ENCODE measurements around the gene NUP210. TPM values are rescaled to one million over a fixed set of nuclear protein-coding genes. Genes with fewer than 3 reads are reported as not detected.

The NUP210 gene
- polyA plus RNA-seq, 2 donors = 5.7 to 5.9 TPM

- 74 to 80% methylated on average over 18 of the region's 18 CpGs for WGBS, 2 donors
- no peaks in the 10 kb centered on the region for H3K36me3 ChIP-seq (ENCODE audit: control insufficient read depth in 2 of 2, insufficient read depth in 2 of 2, low read length in 1 of 2)
- H3K27me3 ChIP-seq (ENCODE audit: control insufficient read depth in 1 of 2, insufficient read depth in 2 of 2, low read length in 2 of 2) = no peaks in the 10 kb centered on the region
- no peaks in the 10 kb centered on the region for H3K4me1 ChIP-seq (ENCODE audit: control insufficient read depth in 2 of 2, insufficient read depth in 2 of 2, low read length in 1 of 2)
- H3K27ac ChIP-seq (ENCODE audit: low read depth in 2 of 2, low read length in 1 of 2) = no peak overlapping the region
- no peak overlapping the region for H3K4me3 ChIP-seq (ENCODE audit: low read depth in 1 of 2, low read length in 2 of 2)
- H3K9me3 ChIP-seq (ENCODE audit: control insufficient read depth in 2 of 2, insufficient read depth in 1 of 2, low read depth in 1 of 2, low read length in 1 of 2) = no peaks in the 10 kb centered on the region
Measured at GRCh38 chr3:13294442-13295351, 125.4 kb downstream of the NUP210 start.

- no peak overlapping the region for H3K27ac ChIP-seq (ENCODE audit: low read depth in 2 of 2, low read length in 1 of 2)
- no peaks in the 10 kb centered on the region for H3K36me3 ChIP-seq (ENCODE audit: control insufficient read depth in 2 of 2, insufficient read depth in 2 of 2, low read length in 1 of 2)
- H3K9me3 ChIP-seq (ENCODE audit: control insufficient read depth in 2 of 2, insufficient read depth in 1 of 2, low read depth in 1 of 2, low read length in 1 of 2) = no peaks in the 10 kb centered on the region
- 71 to 73% methylated on average over 3 of the region's 3 CpGs for WGBS, 2 donors
- H3K4me3 ChIP-seq (ENCODE audit: low read depth in 1 of 2, low read length in 2 of 2) = no peak overlapping the region
- H3K4me1 ChIP-seq (ENCODE audit: control insufficient read depth in 2 of 2, insufficient read depth in 2 of 2, low read length in 1 of 2) = no peaks in the 10 kb centered on the region
- no peaks in the 10 kb centered on the region for H3K27me3 ChIP-seq (ENCODE audit: control insufficient read depth in 1 of 2, insufficient read depth in 2 of 2, low read length in 2 of 2)
Measured at GRCh38 chr3:13292375-13292774, 127.7 kb downstream of the NUP210 start.

- Histone ChIP-seq H3K4me3 (ENCODE audit: low read depth in 1 of 2, low read length in 2 of 2) (no peak overlapping the region), H3K9me3 (ENCODE audit: control insufficient read depth in 2 of 2, insufficient read depth in 1 of 2, low read depth in 1 of 2, low read length in 1 of 2) (peaks cover under 1 to 2% of the 10 kb centered on the region in 2 donors), H3K36me3 (ENCODE audit: control insufficient read depth in 2 of 2, insufficient read depth in 2 of 2, low read length in 1 of 2) (no peaks in the 10 kb centered on the region), H3K27ac (ENCODE audit: low read depth in 2 of 2, low read length in 1 of 2) (no peak overlapping the region), H3K27me3 (ENCODE audit: control insufficient read depth in 1 of 2, insufficient read depth in 2 of 2, low read length in 2 of 2) (no peaks in the 10 kb centered on the region), H3K4me1 (ENCODE audit: control insufficient read depth in 2 of 2, insufficient read depth in 2 of 2, low read length in 1 of 2) (no peaks in the 10 kb centered on the region)
- WGBS, 2 donors = 88 to 95% methylated on average over 3 of the region's 3 CpGs
Measured at GRCh38 chr3:13290941-13291340, 129.2 kb downstream of the NUP210 start.

- H3K27me3 ChIP-seq (ENCODE audit: control insufficient read depth in 1 of 2, insufficient read depth in 2 of 2, low read length in 2 of 2) = no peaks in the 10 kb centered on the region
- 84 to 87% methylated on average over 9 of the region's 9 CpGs for WGBS, 2 donors
- H3K27ac ChIP-seq (ENCODE audit: low read depth in 2 of 2, low read length in 1 of 2) = no peak overlapping the region
- peaks cover 2 to 9% of the 10 kb centered on the region in 2 donors for H3K9me3 ChIP-seq (ENCODE audit: control insufficient read depth in 2 of 2, insufficient read depth in 1 of 2, low read depth in 1 of 2, low read length in 1 of 2)
- no peak overlapping the region for H3K4me3 ChIP-seq (ENCODE audit: low read depth in 1 of 2, low read length in 2 of 2)
- H3K36me3 ChIP-seq (ENCODE audit: control insufficient read depth in 2 of 2, insufficient read depth in 2 of 2, low read length in 1 of 2) = no peaks in the 10 kb centered on the region
- H3K4me1 ChIP-seq (ENCODE audit: control insufficient read depth in 2 of 2, insufficient read depth in 2 of 2, low read length in 1 of 2) = no peaks in the 10 kb centered on the region
Measured at GRCh38 chr3:13289771-13290285, 130.3 kb downstream of the NUP210 start.

- 77 to 78% methylated on average over 10 of the region's 10 CpGs for WGBS, 2 donors
- Histone ChIP-seq H3K4me3 (ENCODE audit: low read depth in 1 of 2, low read length in 2 of 2) (no peak overlapping the region), H3K9me3 (ENCODE audit: control insufficient read depth in 2 of 2, insufficient read depth in 1 of 2, low read depth in 1 of 2, low read length in 1 of 2) (peaks cover 2 to 11% of the 10 kb centered on the region in 2 donors), H3K4me1 (ENCODE audit: control insufficient read depth in 2 of 2, insufficient read depth in 2 of 2, low read length in 1 of 2) (no peaks in the 10 kb centered on the region), H3K27ac (ENCODE audit: low read depth in 2 of 2, low read length in 1 of 2) (no peak overlapping the region), H3K27me3 (ENCODE audit: control insufficient read depth in 1 of 2, insufficient read depth in 2 of 2, low read length in 2 of 2) (peaks cover 0 to 2% of the 10 kb centered on the region in 2 donors), H3K36me3 (ENCODE audit: control insufficient read depth in 2 of 2, insufficient read depth in 2 of 2, low read length in 1 of 2) (no peaks in the 10 kb centered on the region)
Measured at GRCh38 chr3:13288732-13289718, 131.1 kb downstream of the NUP210 start.

- H3K36me3 ChIP-seq (ENCODE audit: control insufficient read depth in 2 of 2, insufficient read depth in 2 of 2, low read length in 1 of 2) = no peaks in the 10 kb centered on the region
- H3K9me3 ChIP-seq (ENCODE audit: control insufficient read depth in 2 of 2, insufficient read depth in 1 of 2, low read depth in 1 of 2, low read length in 1 of 2) = peaks cover 2 to 14% of the 10 kb centered on the region in 2 donors
- H3K27me3 ChIP-seq (ENCODE audit: control insufficient read depth in 1 of 2, insufficient read depth in 2 of 2, low read length in 2 of 2) = peaks cover 0 to 10% of the 10 kb centered on the region in 2 donors
- H3K4me3 ChIP-seq (ENCODE audit: low read depth in 1 of 2, low read length in 2 of 2) = no peak overlapping the region
- 74 to 75% methylated on average over 4 of the region's 4 CpGs for WGBS, 2 donors
- no peak overlapping the region for H3K27ac ChIP-seq (ENCODE audit: low read depth in 2 of 2, low read length in 1 of 2)
- no peaks in the 10 kb centered on the region for H3K4me1 ChIP-seq (ENCODE audit: control insufficient read depth in 2 of 2, insufficient read depth in 2 of 2, low read length in 1 of 2)
Measured at GRCh38 chr3:13287833-13288232, 132.3 kb downstream of the NUP210 start.

- H3K27me3 ChIP-seq (ENCODE audit: control insufficient read depth in 1 of 2, insufficient read depth in 2 of 2, low read length in 2 of 2) = peaks cover 0 to 10% of the 10 kb centered on the region in 2 donors
- no peak overlapping the region for H3K27ac ChIP-seq (ENCODE audit: low read depth in 2 of 2, low read length in 1 of 2)
- WGBS, 2 donors = 89 to 92% methylated on average over 2 of the region's 2 CpGs
- H3K4me1 ChIP-seq (ENCODE audit: control insufficient read depth in 2 of 2, insufficient read depth in 2 of 2, low read length in 1 of 2) = no peaks in the 10 kb centered on the region
- no peaks in the 10 kb centered on the region for H3K36me3 ChIP-seq (ENCODE audit: control insufficient read depth in 2 of 2, insufficient read depth in 2 of 2, low read length in 1 of 2)
- H3K9me3 ChIP-seq (ENCODE audit: control insufficient read depth in 2 of 2, insufficient read depth in 1 of 2, low read depth in 1 of 2, low read length in 1 of 2) = peaks cover 2 to 14% of the 10 kb centered on the region in 2 donors
- no peak overlapping the region for H3K4me3 ChIP-seq (ENCODE audit: low read depth in 1 of 2, low read length in 2 of 2)
Measured at GRCh38 chr3:13286873-13287272, 133.2 kb downstream of the NUP210 start.

GRCh38 chr3:13285007-13285567, 135.0 kb downstream of the NUP210 start:
- Histone ChIP-seq H3K27ac (ENCODE audit: low read depth in 2 of 2, low read length in 1 of 2) (no peak overlapping the region), H3K27me3 (ENCODE audit: control insufficient read depth in 1 of 2, insufficient read depth in 2 of 2, low read length in 2 of 2) (peaks cover 0 to 10% of the 10 kb centered on the region in 2 donors)

GRCh38 chr3:13283877-13284264, 136.3 kb downstream of the NUP210 start:
- 97% methylated on average over 1 of the region's 1 CpG for WGBS, 2 donors
- Histone ChIP-seq H3K27me3 (ENCODE audit: control insufficient read depth in 1 of 2, insufficient read depth in 2 of 2, low read length in 2 of 2) (peaks cover 0 to 10% of the 10 kb centered on the region in 2 donors), H3K4me1 (ENCODE audit: control insufficient read depth in 2 of 2, insufficient read depth in 2 of 2, low read length in 1 of 2) (no peaks in the 10 kb centered on the region), H3K9me3 (ENCODE audit: control insufficient read depth in 2 of 2, insufficient read depth in 1 of 2, low read depth in 1 of 2, low read length in 1 of 2) (peaks cover 3 to 14% of the 10 kb centered on the region in 2 donors), H3K36me3 (ENCODE audit: control insufficient read depth in 2 of 2, insufficient read depth in 2 of 2, low read length in 1 of 2) (no peaks in the 10 kb centered on the region), H3K4me3 (ENCODE audit: low read depth in 1 of 2, low read length in 2 of 2) (peak overlapping the region in 1 of 2 donors; percentile 74), H3K27ac (ENCODE audit: low read depth in 2 of 2, low read length in 1 of 2) (no peak overlapping the region)

More at GRCh38 chr3:13285007-13285567, 135.0 kb downstream of the NUP210 start:
- no peak overlapping the region for H3K4me3 ChIP-seq (ENCODE audit: low read depth in 1 of 2, low read length in 2 of 2)
- no peaks in the 10 kb centered on the region for H3K36me3 ChIP-seq (ENCODE audit: control insufficient read depth in 2 of 2, insufficient read depth in 2 of 2, low read length in 1 of 2)
- peaks cover 2 to 14% of the 10 kb centered on the region in 2 donors for H3K9me3 ChIP-seq (ENCODE audit: control insufficient read depth in 2 of 2, insufficient read depth in 1 of 2, low read depth in 1 of 2, low read length in 1 of 2)
- no peaks in the 10 kb centered on the region for H3K4me1 ChIP-seq (ENCODE audit: control insufficient read depth in 2 of 2, insufficient read depth in 2 of 2, low read length in 1 of 2)
- 88% methylated on average over 11 of the region's 11 CpGs for WGBS, 2 donors
